Measurements from ENCODE around the gene EPB41L4B.
A peak's percentile ranks its signal among the peaks of the same experiment; 100 is the strongest.

The EPB41L4B gene

DNA sequence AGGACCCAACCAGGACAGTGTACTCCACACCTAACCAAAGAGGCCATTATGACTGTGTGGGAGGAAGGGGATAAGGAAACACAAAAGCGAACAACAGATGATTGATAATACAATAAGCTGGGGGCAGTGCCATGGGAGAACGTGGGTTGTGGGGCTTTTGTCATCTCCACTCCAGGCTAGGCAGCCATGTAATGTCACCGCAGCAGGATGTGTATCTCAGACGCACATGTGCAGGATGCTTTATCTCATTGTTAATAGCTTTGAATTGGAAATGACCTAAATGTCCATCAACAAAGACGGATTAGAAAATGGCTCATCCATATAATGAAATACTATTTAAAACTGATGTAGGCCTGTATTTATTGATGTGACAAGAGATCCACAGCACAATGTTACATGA is 51.0 kb downstream of the EPB41L4B start (continued):
- TF ChIP-seq, protein P1, sequence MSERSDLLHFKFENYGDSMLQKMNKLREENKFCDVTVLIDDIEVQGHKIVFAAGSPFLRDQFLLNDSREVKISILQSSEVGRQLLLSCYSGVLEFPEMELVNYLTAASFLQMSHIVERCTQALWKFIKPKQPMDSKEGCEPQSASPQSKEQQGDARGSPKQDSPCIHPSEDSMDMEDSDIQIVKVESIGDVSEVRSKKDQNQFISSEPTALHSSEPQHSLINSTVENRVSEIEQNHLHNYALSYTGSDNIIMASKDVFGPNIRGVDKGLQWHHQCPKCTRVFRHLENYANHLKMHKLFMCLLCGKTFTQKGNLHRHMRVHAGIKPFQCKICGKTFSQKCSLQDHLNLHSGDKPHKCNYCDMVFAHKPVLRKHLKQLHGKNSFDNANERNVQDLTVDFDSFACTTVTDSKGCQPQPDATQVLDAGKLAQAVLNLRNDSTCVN (tag by site-specific recombination; optimal IDR thresholded peaks at IDR 0.05): no peak
- TF ChIP-seq ZBTB17 (tag by site-specific recombination; IDR thresholded peaks at IDR 0.05) (no peak), ZSCAN5A (tag by site-specific recombination; IDR thresholded peaks at IDR 0.05) (no peak), ZNF324 (tag by site-specific recombination; IDR thresholded peaks at IDR 0.05) (no peak), ZNF629 (tag by site-specific recombination; IDR thresholded peaks at IDR 0.05) (no peak), FEZF1 (tag by site-specific recombination; IDR thresholded peaks at IDR 0.05) (no peak), ZNF433 (tag by site-specific recombination; IDR thresholded peaks at IDR 0.05; ENCODE audit: low read depth) (no peak), OSR2 (tag by site-specific recombination; IDR thresholded peaks at IDR 0.05) (no peak)

GRCh38 chr9:109269081-109269480 is 51.8 kb downstream of the EPB41L4B start:
- Histone ChIP-seq H3K4me3 (ENCODE audit: low read depth, low read length) (no peak overlapping the region), H3K27ac (ENCODE audit: extremely low read depth, low read depth, low read length) (no peak overlapping the region), H3K4me1 (ENCODE audit: control insufficient read depth, insufficient read depth, low read length) (peaks cover 5% of the 10 kb centered on the region), H3K9me3 (ENCODE audit: control insufficient read depth, insufficient read depth, low read depth, low read length) (no peaks in the 10 kb centered on the region), H3K36me3 (ENCODE audit: control insufficient read depth in 2 of 2, insufficient read depth in 1 of 2, low read length in 2 of 2) (peaks cover 0 to 5% of the 10 kb centered on the region in 2 experiments; a peak in 2 of 3 replicates)
- ChIA-PET CTCF (no interaction called here), POLR2A (no interaction called here)
- no peak for TF ChIP-seq SALL2 (tag by site-specific recombination; IDR thresholded peaks at IDR 0.05; ENCODE audit: borderline replicate concordance)
- TF ChIP-seq ZNF335 (tag by site-specific recombination; conservative IDR thresholded peaks at IDR 0.05): no peak
- no peak for TF ChIP-seq ZNF433 (tag by site-specific recombination; IDR thresholded peaks at IDR 0.05; ENCODE audit: low read depth)
- TF ChIP-seq ZBTB17 (tag by site-specific recombination; IDR thresholded peaks at IDR 0.05): no peak

GRCh38 chr9:109267555-109267954 is 53.3 kb downstream of the EPB41L4B start:
- TF ChIP-seq ZNF585B (tag by site-specific recombination; IDR thresholded peaks at IDR 0.05): no peak
- TF ChIP-seq HOXD13 (CRISPR knock-in tag; IDR thresholded peaks at IDR 0.05; ENCODE audit: borderline replicate concordance): no peak
- TF ChIP-seq, protein P2, sequence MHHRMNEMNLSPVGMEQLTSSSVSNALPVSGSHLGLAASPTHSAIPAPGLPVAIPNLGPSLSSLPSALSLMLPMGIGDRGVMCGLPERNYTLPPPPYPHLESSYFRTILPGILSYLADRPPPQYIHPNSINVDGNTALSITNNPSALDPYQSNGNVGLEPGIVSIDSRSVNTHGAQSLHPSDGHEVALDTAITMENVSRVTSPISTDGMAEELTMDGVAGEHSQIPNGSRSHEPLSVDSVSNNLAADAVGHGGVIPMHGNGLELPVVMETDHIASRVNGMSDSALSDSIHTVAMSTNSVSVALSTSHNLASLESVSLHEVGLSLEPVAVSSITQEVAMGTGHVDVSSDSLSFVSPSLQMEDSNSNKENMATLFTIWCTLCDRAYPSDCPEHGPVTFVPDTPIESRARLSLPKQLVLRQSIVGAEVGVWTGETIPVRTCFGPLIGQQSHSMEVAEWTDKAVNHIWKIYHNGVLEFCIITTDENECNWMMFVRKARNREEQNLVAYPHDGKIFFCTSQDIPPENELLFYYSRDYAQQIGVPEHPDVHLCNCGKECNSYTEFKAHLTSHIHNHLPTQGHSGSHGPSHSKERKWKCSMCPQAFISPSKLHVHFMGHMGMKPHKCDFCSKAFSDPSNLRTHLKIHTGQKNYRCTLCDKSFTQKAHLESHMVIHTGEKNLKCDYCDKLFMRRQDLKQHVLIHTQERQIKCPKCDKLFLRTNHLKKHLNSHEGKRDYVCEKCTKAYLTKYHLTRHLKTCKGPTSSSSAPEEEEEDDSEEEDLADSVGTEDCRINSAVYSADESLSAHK (tag by site-specific recombination; IDR thresholded peaks at IDR 0.05): no peak
- H3K36me3 ChIP-seq (ENCODE audit: control insufficient read depth in 2 of 2, insufficient read depth in 1 of 2, low read length in 2 of 2): peaks cover 0 to 5% of the 10 kb centered on the region in 2 experiments; a peak in 2 of 3 replicates
- H3K9me3 ChIP-seq (ENCODE audit: control insufficient read depth, insufficient read depth, low read depth, low read length): no peaks in the 10 kb centered on the region
- peaks cover 5% of the 10 kb centered on the region for H3K4me1 ChIP-seq (ENCODE audit: control insufficient read depth, insufficient read depth, low read length)
- CTCF ChIA-PET: interaction anchor here (0.6 kb wide), 1 partner anchor 252 kb away, joined by 3 read pairs; no protein-coding TSS in a partner anchor
- H3K4me3 ChIP-seq (ENCODE audit: low read depth, low read length): no peak overlapping the region
- POLR2A ChIA-PET: no interaction called here
- H3K27ac ChIP-seq (ENCODE audit: extremely low read depth, low read depth, low read length): no peak overlapping the region

DNA sequence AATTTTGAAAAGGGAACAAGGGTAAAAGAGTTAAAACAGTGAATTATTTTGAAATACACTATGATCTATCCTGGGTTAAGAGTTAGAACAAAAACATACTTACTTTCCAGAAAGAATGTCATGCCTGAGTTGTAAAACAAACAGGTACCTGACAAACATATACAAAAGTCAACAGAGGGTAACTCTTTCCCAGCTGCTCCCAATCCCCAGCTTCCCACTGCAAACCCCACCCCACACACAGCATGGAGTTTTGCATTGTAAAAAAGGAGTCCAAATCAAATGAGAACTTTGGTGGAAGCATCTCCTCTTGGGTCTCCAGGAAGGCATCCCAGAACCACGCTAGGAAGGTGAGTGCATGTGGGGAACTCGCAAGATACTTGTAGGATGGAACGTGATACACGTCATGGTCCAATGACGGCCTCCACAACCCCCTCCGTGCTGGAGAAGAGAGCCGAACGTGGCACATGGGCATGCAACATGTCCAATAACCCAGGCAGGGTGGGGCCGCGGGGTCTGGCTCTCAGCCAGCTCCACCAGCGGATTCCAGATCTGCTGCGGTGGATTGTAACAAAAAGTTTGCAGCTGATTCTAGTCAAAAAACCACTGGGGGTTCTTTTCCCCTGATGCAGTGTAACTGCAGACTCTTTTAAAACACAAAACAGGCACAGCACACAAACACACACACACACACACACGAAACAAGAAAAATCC is 55.8 kb downstream of the EPB41L4B start:
- Histone ChIP-seq H3K27ac (ENCODE audit: extremely low read depth, low read depth, low read length) (no peak overlapping the region), H3K4me1 (ENCODE audit: control insufficient read depth, insufficient read depth, low read length) (peaks cover 5% of the 10 kb centered on the region), H3K36me3 (ENCODE audit: control insufficient read depth in 2 of 2, insufficient read depth in 1 of 2, low read length in 2 of 2) (peaks cover 0 to 5% of the 10 kb centered on the region in 2 experiments; a peak in 2 of 3 replicates), H3K9me3 (ENCODE audit: control insufficient read depth, insufficient read depth, low read depth, low read length) (no peaks in the 10 kb centered on the region), H3K4me3 (ENCODE audit: low read depth, low read length) (no peak overlapping the region)
- TF ChIP-seq KLF17 (tag by site-specific recombination; IDR thresholded peaks at IDR 0.05) (no peak), ZNF19 (tag by site-specific recombination; IDR thresholded peaks at IDR 0.05; ENCODE audit: low read depth) (no peak), ZNF654 (tag by site-specific recombination; IDR thresholded peaks at IDR 0.05; ENCODE audit: low read depth) (no peak), HOXA7 (CRISPR knock-in tag; IDR thresholded peaks at IDR 0.05; ENCODE audit: borderline replicate concordance) (no peak), YY1 (tag by site-specific recombination; IDR thresholded peaks at IDR 0.05) (no peak), ZBTB8A (tag by site-specific recombination; IDR thresholded peaks at IDR 0.05) (no peak), ZNF324 (tag by site-specific recombination; IDR thresholded peaks at IDR 0.05) (no peak), ZNF571 (tag by site-specific recombination; IDR thresholded peaks at IDR 0.05) (no peak), SCRT2 (tag by site-specific recombination; IDR thresholded peaks at IDR 0.05) (peak; percentile 83), ZNF600 (tag by site-specific recombination; IDR thresholded peaks at IDR 0.05) (peak; percentile 31), ZNF596 (tag by site-specific recombination; IDR thresholded peaks at IDR 0.05) (no peak)
- CTCF ChIA-PET: interaction anchor here (0.6 to 1.1 kb wide), 4 partner anchors 10 to 255 kb away, joined by 3 to 4 read pairs (median 3); no protein-coding TSS in a partner anchor
- POLR2A ChIA-PET: no interaction called here

All from HEK293 (cell line).